Activated T-helper 1 cell treated with anti-CD3 and anti-CD28 coated beads, Interleukin-2, amount 50 U/mL, for 16 hours (primary cell): ENCODE data around the gene MRPS14.
"Not testable (repeated sequence)": the region's sequence is repeated elsewhere in the genome, so short reads cannot be mapped to it uniquely, and the experiment has no call there.

Experiments used
- DNase-seq, 2 donors: peaks; one replicate each; pipeline ENCODE4 v3.0.0-alpha.2; 2020; ENCODE audit warnings: low read depth in 1 of 2, low spot score in 1 of 2

MRPS14 gene

GRCh38 chr1:175023043-175023921 lies at the start of gene MRPS14:
MRPS14 (minus strand) TSS chr1:175023425; CDS start chr1:175023408, 17 bp downstream.
- peak; percentile 94 to 95 for DNase-seq

- DNase-seq = no peak
Measured at GRCh38 chr1:175072099-175072951, 49.1 kb upstream of the MRPS14 start.

- no peak for DNase-seq
Measured at GRCh38 chr1:175071276-175071943, 48.2 kb upstream of the MRPS14 start.

- no peak for DNase-seq
Measured at GRCh38 chr1:175070818-175071217, 47.6 kb upstream of the MRPS14 start.

GRCh38 chr1:175067362-175068106 lies 44.3 kb upstream of the MRPS14 start, which contains the start of gene TNN:
TNN (plus strand) TSS chr1:175067833; CDS start chr1:175077419, 9,586 bp downstream.
- no peak for DNase-seq

GRCh38 chr1:175062858-175063257 lies 39.6 kb upstream of the MRPS14 start:
- no peak for DNase-seq

- DNase-seq = no peak
Measured at GRCh38 chr1:175062339-175062738, 39.1 kb upstream of the MRPS14 start.

GRCh38 chr1:175054736-175055135 lies 31.5 kb upstream of the MRPS14 start:
- no peak for DNase-seq

GRCh38 chr1:175050992-175051391 lies 27.8 kb upstream of the MRPS14 start:
- no peak for DNase-seq

GRCh38 chr1:175045519-175045918 lies 22.3 kb upstream of the MRPS14 start:
- no peak for DNase-seq

GRCh38 chr1:175045097-175045496 lies 21.9 kb upstream of the MRPS14 start:
- DNase-seq = no peak

- DNase-seq = not testable (repeated sequence)
Measured at GRCh38 chr1:175044591-175044990, 21.4 kb upstream of the MRPS14 start.

- no peak for DNase-seq
Measured at GRCh38 chr1:175043824-175044223, 20.6 kb upstream of the MRPS14 start.

GRCh38 chr1:175042650-175043049 lies 19.4 kb upstream of the MRPS14 start:
- DNase-seq = no peak

GRCh38 chr1:175040324-175040879 lies 17.2 kb upstream of the MRPS14 start:
- DNase-seq = no peak

GRCh38 chr1:175037416-175037815 lies 14.2 kb upstream of the MRPS14 start:
- no peak for DNase-seq

GRCh38 chr1:175036476-175036875 lies 13.3 kb upstream of the MRPS14 start:
- no peak for DNase-seq

- no peak for DNase-seq
Measured at GRCh38 chr1:175035865-175036264, 12.6 kb upstream of the MRPS14 start.

GRCh38 chr1:175034775-175035174 lies 11.6 kb upstream of the MRPS14 start:
- no peak for DNase-seq

- no peak for DNase-seq
Measured at GRCh38 chr1:175033953-175034352, 10.7 kb upstream of the MRPS14 start.
